Fibroblast of villous mesenchyme (primary cell): ENCODE results near the gene ACADVL. TPM values are rescaled to one million over a fixed set of nuclear protein-coding genes. Genes with fewer than 3 reads are reported as not detected.

ENCODE experiments used
- DNase-seq: peaks from one replicate; pipeline ENCODE4 v3.0.0-alpha.2; 2010; ENCODE audit warnings: low read depth
- H3K4me3 ChIP-seq: 2 replicates; pipeline ENCODE4 v1.5.1; 2011; ENCODE audit warnings: low read depth, mild to moderate bottlenecking, low read length
- total RNA-seq: library from RNA; depleted of rRNA; stranded (reverse); fragments of >200 nt; gene quantifications from 2 replicates; pipeline ENCODE4 v1.2.3, GENCODE V29; 2012
- TF ChIP-seq, protein P1 (sequence below): IDR thresholded peaks from 2 replicates; pipeline ENCODE4 v1.5.1; 2012; ENCODE audit warnings: low read depth, mild to moderate bottlenecking, low read length; ENCODE audit not compliant: insufficient read depth

ACADVL gene
- total RNA-seq, 1 donor, result 255 TPM

DNA sequence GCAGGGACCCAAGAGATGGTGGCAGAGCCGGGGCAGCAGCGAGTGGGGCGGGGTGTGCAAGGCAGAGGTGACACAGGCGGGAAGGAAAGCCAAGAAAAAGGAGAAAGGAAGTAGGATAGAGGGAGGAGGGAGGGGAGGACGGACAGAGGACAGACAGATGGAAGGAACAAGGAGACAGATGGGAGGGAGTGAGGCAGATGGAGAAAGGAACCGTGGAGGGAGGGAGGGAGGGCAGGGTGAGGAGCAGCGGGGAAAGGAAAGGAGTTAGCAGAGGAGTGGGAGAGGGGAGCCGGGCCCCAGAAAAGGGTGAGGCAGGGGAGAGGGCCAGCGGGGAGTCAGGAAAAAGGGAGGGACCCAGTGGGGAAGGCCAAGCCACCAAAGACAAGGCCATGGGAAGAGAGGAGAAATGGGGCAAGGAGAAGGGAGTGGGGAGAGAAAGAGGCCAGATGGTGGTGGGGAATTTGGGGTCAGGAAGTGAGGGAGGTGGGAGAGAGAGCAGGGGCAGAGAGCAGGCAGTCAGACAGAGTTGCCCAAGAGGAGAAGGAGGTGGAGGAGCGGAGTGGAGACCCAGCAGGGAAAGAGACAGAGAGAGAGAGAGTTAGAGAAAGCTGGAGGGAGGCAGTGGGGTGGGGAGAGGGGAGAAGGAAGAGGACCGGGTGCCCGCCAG, 27.3 kb upstream of the ACADVL start:
- TF ChIP-seq, protein P1, sequence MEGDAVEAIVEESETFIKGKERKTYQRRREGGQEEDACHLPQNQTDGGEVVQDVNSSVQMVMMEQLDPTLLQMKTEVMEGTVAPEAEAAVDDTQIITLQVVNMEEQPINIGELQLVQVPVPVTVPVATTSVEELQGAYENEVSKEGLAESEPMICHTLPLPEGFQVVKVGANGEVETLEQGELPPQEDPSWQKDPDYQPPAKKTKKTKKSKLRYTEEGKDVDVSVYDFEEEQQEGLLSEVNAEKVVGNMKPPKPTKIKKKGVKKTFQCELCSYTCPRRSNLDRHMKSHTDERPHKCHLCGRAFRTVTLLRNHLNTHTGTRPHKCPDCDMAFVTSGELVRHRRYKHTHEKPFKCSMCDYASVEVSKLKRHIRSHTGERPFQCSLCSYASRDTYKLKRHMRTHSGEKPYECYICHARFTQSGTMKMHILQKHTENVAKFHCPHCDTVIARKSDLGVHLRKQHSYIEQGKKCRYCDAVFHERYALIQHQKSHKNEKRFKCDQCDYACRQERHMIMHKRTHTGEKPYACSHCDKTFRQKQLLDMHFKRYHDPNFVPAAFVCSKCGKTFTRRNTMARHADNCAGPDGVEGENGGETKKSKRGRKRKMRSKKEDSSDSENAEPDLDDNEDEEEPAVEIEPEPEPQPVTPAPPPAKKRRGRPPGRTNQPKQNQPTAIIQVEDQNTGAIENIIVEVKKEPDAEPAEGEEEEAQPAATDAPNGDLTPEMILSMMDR, result no peak
- H3K4me3 ChIP-seq, result no peak overlapping the region
- DNase-seq, result no peak

DNA sequence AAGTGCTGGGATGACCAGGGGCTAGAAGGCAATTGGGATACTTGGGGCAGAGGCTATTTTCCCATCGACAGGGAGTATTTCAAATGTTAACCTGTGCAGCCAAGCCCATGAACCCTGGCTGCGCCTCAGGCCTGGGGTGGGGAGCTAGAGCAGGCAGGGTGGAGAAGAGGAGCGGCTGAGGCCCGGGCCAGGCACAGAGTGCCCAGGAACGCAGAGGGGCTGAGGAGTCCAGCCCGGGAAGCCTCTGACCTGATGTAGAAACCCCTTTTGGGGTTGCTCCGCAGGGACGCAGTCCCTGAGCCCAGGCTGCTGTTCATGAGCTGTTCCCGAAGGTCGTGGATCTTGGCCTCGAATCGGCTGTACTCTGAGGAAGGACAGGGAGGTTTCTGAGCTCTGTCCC, 23.8 kb upstream of the ACADVL start:
- DNase-seq, result no peak
- TF ChIP-seq, protein P1, result no peak

DNA sequence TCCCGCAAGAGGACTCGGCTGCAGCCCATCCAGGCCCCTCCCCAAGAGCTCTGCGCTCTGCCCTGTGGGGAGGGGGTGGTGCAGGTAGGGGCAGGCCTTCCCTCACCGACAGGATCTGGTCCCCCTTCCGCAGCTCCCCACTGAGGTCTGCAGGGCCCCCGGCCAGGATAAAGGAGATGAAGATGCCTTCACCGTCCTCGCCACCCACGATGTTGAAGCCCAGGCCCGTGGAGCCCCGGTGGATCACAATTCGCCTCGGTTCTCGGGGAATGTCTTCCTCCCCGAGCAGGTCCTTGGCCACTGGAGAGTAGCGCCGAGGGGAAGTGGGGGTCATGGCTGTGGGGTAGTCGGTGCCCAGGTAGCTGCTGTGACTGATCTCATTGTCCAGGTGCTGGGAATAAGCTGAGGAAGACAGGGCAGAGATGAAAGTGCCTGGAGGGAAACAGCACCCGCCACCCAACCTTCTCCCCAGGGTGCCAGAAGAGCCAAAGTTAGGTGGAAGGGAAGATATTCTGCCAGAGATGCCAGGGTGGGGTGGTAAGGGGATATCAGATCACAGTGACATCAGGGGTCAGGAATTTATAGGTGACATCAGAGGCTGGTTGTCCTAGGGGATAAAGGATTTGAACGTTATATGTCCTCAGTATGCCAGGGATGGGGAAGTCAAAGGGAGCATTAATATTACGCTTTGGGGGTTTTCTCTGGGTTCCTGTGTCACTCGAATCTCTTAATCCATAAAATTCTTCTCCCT, 22.9 kb upstream of the ACADVL start:
- TF ChIP-seq, protein P1, result no peak

More for the DNA sequence above, 23.8 kb upstream of the ACADVL start:
- H3K4me3 ChIP-seq, result no peak overlapping the region

DNA sequence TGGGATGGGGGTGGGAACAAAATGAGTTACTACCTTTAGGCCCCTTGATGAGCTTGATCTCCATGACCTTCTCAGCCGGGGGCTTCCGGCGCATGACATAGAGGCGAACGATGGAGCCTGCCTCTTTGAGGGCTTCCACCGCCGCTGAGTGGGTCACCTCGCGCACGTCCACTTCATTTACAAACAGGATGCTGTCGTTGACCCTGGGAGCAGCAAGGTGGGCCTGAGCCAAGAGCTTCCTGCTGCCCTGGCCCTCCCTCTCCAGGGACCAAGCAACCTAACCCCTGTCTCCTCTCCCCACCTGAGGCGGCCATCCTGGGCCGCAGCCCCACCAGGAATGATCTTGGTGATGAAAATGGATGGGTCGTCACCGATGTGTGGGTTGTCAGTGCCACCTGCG, 16.3 kb upstream of the ACADVL start:
- no peak overlapping the region for H3K4me3 ChIP-seq
- DNase-seq, result no peak
- TF ChIP-seq, protein P1, result no peak

More for the DNA sequence above, 22.9 kb upstream of the ACADVL start:
- DNase-seq, result no peak
- H3K4me3 ChIP-seq, result no peak overlapping the region

DNA sequence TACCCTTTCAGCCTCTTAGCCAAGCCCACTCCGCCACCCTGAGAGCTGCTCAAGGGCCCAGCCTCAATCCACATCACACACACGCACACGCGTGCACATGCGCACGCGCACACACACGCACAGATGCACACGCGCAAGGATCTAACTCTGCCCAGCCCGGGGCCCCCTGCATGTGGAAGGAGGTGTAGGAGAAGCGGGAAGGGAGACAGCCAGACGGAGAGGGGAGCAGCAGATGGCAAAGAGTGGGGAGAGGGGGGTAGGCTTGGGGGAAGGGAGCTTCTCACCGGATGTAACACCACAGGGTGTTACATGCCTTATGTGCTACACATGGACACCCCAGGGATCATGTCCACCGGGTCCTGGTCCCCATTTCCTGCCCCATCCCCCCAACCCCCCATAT, 15.4 kb upstream of the ACADVL start:
- DNase-seq, result no peak
- TF ChIP-seq, protein P1, result no peak
- H3K4me3 ChIP-seq, result peak overlapping the region; percentile 62

DNA sequence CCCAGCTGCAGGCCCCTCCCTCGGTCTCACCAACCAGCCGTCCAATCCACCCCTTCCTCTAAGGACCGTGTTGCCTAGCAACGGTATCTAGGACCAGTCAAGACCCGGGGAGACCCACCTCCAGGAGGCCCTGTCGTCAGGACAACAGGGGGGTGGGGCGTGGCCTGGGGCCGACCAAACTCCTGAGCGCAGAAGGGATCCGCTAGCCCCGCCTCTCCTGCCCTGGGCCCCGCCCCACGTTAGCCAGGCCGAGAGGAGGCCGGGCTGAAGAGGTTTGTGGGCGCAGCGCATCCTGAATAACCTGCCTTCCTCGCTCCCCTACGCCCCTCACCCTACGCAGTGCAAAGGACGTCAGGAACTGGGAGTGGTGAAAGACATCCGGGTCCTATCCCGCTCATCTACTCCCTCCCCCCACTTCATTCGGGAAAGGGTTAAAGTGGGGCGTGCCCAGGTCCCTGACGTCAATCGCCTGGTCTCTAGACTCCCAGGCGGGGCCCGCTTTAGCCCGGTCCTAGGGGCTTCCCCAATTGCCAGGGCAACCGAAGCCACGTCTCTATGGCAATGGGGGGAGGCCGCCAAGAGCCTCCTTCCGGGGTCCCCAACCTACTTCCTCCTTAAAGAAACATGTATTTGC, 14.8 kb upstream of the ACADVL start:
- peak; percentile 90 for DNase-seq
- peak overlapping the region; percentile 62 for H3K4me3 ChIP-seq
- TF ChIP-seq, protein P1, result no peak
